HG02798 (cell line): ENCODE results near the gene CRHR2.

Experiments used
- ATAC-seq: cut with Tn5 transposase; IDR thresholded peaks from one replicate; pipeline ENCODE4 v1.9.1; 2021; ENCODE audit warnings: mild to moderate bottlenecking; ENCODE audit not compliant: unreplicated experiment, poor library complexity

Gene CRHR2

GRCh38 chr7:30634193-30634626 is 48.0 kb downstream of the CRHR2 start:
- ATAC-seq = peak; percentile 41

GRCh38 chr7:30633223-30633622 is 49.0 kb downstream of the CRHR2 start:
- ATAC-seq = no peak

GRCh38 chr7:30630986-30631385 is 51.3 kb downstream of the CRHR2 start:
- ATAC-seq = peak; percentile 76

GRCh38 chr7:30627026-30627425 is 55.2 kb downstream of the CRHR2 start:
- no peak for ATAC-seq

GRCh38 chr7:30625283-30625682 is 57.0 kb downstream of the CRHR2 start:
- no peak for ATAC-seq

- ATAC-seq = no peak
Observed at GRCh38 chr7:30618961-30619360, 63.3 kb downstream of the CRHR2 start.

GRCh38 chr7:30618080-30618676 is 64.1 kb downstream of the CRHR2 start:
- no peak for ATAC-seq

GRCh38 chr7:30617359-30617758 is 64.9 kb downstream of the CRHR2 start:
- no peak for ATAC-seq

- no peak for ATAC-seq
Observed at GRCh38 chr7:30616318-30616717, 65.9 kb downstream of the CRHR2 start.

- ATAC-seq = no peak
Observed at GRCh38 chr7:30613366-30614325, 68.6 kb downstream of the CRHR2 start.

- ATAC-seq = no peak
Observed at GRCh38 chr7:30612658-30613265, 69.5 kb downstream of the CRHR2 start.

- ATAC-seq = no peak
Observed at GRCh38 chr7:30605832-30606231, 76.4 kb downstream of the CRHR2 start.

GRCh38 chr7:30604901-30605300 is 77.4 kb downstream of the CRHR2 start:
- no peak for ATAC-seq
